HG03064 (cell line): ENCODE measurements around the gene ENTR1.
"Not testable (repeated sequence)": the region's sequence is repeated elsewhere in the genome, so short reads cannot be mapped to it uniquely, and the experiment has no call there.

Experiments
- ATAC-seq: cut with Tn5 transposase; IDR thresholded peaks from one replicate; pipeline ENCODE4 v1.9.1; 2021; ENCODE audit warnings: low read depth; ENCODE audit not compliant: unreplicated experiment

Gene ENTR1

GRCh38 chr9:136421791-136422190, 11.4 kb upstream of the ENTR1 start:
- no peak for ATAC-seq

- no peak for ATAC-seq
These were observed 8.6 kb upstream of the ENTR1 start for GRCh38 chr9:136419092-136419420.

GRCh38 chr9:136418182-136419091, 8.0 kb upstream of the ENTR1 start:
- ATAC-seq = no peak

- no peak for ATAC-seq
These were observed 6.5 kb upstream of the ENTR1 start for GRCh38 chr9:136416914-136417313.

GRCh38 chr9:136416427-136416826, 6.0 kb upstream of the ENTR1 start:
- no peak for ATAC-seq

- no peak for ATAC-seq
These were observed 2.5 kb upstream of the ENTR1 start for GRCh38 chr9:136412962-136413361.

- no peak for ATAC-seq
These were observed 964 bp upstream of the ENTR1 start for GRCh38 chr9:136411378-136411777.

- ATAC-seq = peak; percentile 5
These were observed 608 bp downstream of the ENTR1 start for GRCh38 chr9:136409557-136410455.

GRCh38 chr9:136407911-136408310, 2.5 kb downstream of the ENTR1 start:
- no peak for ATAC-seq

- ATAC-seq = not testable (repeated sequence)
These were observed 3.4 kb downstream of the ENTR1 start for GRCh38 chr9:136407061-136407460.

GRCh38 chr9:136405904-136406303, 4.5 kb downstream of the ENTR1 start:
- not testable (repeated sequence) for ATAC-seq

- no peak for ATAC-seq
These were observed 4.9 kb downstream of the ENTR1 start for GRCh38 chr9:136405481-136405880.

GRCh38 chr9:136404801-136405136, 5.6 kb downstream of the ENTR1 start:
- no peak for ATAC-seq

- no peak for ATAC-seq
These were observed 6.3 kb downstream of the ENTR1 start for GRCh38 chr9:136403915-136404800.

GRCh38 chr9:136403538-136403914, 6.9 kb downstream of the ENTR1 start:
- ATAC-seq = no peak

GRCh38 chr9:136402067-136402466, 8.3 kb downstream of the ENTR1 start:
- ATAC-seq = no peak

- ATAC-seq = no peak
These were observed 9.1 kb downstream of the ENTR1 start for GRCh38 chr9:136401173-136401922.

- ATAC-seq = peak; percentile 62
These were observed 10.2 kb downstream of the ENTR1 start, which contains the start of gene SNAPC4 for GRCh38 chr9:136400038-136400834. SNAPC4 (minus strand) TSS chr9:136400170; CDS start chr9:136398428, 1,742 bp downstream.
